GM23248 (cell line): ENCODE results near the gene NCOR2.

Experiments
- EZH2 ChIP-seq: fragments of 200-600 bp; sonication (generic); IDR thresholded peaks from 2 replicates; pipeline ENCODE4 v1.6.1; 2018; ENCODE audit warnings: antibody characterized with exemption, mild to moderate bottlenecking; ENCODE audit not compliant: insufficient read depth, poor library complexity, severe bottlenecking
- EZH2phosphoT487 ChIP-seq: fragments of 200-600 bp; sonication (generic); IDR thresholded peaks from 2 replicates; pipeline ENCODE4 v1.6.1; 2018; ENCODE audit warnings: antibody characterized with exemption, moderate library complexity, mild to moderate bottlenecking, low read depth; ENCODE audit not compliant: insufficient read depth

GRCh38 chr12:124531906-124532305 lies 35.5 kb downstream of the NCOR2 start:
- no peak for TF ChIP-seq EZH2
- TF ChIP-seq EZH2phosphoT487: no peak
